Adipocyte (in vitro differentiated cells): ENCODE results near the gene FAP.
A peak's percentile ranks its signal among the peaks of the same experiment; 100 is the strongest.

ENCODE experiments used
- DNase-seq: peaks from one replicate; pipeline ENCODE4 v3.0.0-alpha.2; 2015; ENCODE audit warnings: low read depth
- H3K27me3 ChIP-seq: replicated peaks from 2 replicates; pipeline ENCODE4 v1.7.0; 2013; ENCODE audit warnings: mild to moderate bottlenecking, low read length, moderate library complexity; ENCODE audit not compliant: control insufficient read depth, insufficient read depth
- H3K36me3 ChIP-seq: 2 replicates; pipeline ENCODE4 v1.7.0; 2013; ENCODE audit warnings: low read length, mild to moderate bottlenecking, moderate library complexity; ENCODE audit not compliant: control insufficient read depth, insufficient read depth, severe bottlenecking
- H3K4me1 ChIP-seq: 2 replicates; pipeline ENCODE4 v1.7.0; 2013; ENCODE audit warnings: mild to moderate bottlenecking, low read length, moderate library complexity; ENCODE audit not compliant: control insufficient read depth, insufficient read depth
- H3K4me3 ChIP-seq: 2 replicates; pipeline ENCODE4 v1.7.0; 2013; ENCODE audit warnings: mild to moderate bottlenecking, low read length, moderate library complexity
- H3K9ac ChIP-seq: 2 replicates; pipeline ENCODE4 v1.7.0; 2013; ENCODE audit warnings: mild to moderate bottlenecking, low read length, moderate library complexity
- H3K9me3 ChIP-seq: 2 replicates; pipeline ENCODE4 v1.7.0; 2013; ENCODE audit warnings: mild to moderate bottlenecking, low read length, moderate library complexity; ENCODE audit not compliant: control insufficient read depth

The FAP gene

DNA sequence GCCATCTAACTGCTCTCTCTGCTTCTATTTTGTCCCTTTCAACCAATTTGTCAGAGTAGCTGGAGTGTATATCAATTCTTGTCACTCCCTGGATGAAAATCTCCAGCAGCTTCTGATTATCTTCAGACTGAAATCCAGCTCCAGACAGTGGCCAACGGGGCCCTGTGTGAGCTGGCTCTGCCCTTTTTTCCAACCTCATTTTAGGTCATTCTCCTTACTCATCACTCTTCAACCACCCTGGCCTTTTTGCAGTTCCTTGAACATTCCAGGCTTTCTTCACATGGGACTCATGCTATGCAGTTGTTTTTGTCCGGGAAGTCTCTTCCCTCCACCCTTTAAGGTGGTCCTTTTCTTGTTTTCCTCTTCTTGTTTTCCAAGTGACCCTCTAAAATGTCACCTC lies 15.4 kb upstream of the FAP start:
- peak; percentile 36 for DNase-seq
- no peaks in the 10 kb centered on the region for H3K27me3 ChIP-seq
- H3K4me1 ChIP-seq = peaks cover 55% of the 10 kb centered on the region
- no peak overlapping the region for H3K4me3 ChIP-seq
- H3K36me3 ChIP-seq = no peaks in the 10 kb centered on the region
- H3K9me3 ChIP-seq = no peaks in the 10 kb centered on the region
- peak overlapping the region; percentile 35 for H3K9ac ChIP-seq

DNA sequence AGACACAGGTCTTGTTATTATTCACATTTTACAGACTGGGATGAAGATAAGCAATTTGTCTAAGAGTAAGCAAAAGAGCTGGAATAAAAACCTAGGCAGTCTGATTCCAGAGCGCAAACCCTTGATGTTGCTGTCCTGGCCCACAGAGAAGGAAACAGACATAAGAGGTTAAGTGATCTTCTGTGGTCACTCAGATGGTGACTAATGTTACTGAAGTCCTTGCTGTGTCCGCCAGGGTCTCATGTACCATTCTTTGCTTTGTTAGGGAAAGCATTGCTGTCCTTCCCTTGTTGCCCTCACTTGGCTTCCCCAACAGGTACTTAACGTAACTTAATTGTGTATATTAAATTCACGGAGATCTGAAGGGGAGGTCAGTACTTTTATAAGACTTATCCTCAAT lies 14.9 kb upstream of the FAP start:
- Histone ChIP-seq H3K27me3 (no peaks in the 10 kb centered on the region), H3K4me3 (peak overlapping the region; percentile 11), H3K36me3 (no peaks in the 10 kb centered on the region), H3K9ac (peak overlapping the region; percentile 35), H3K9me3 (no peaks in the 10 kb centered on the region), H3K4me1 (peaks cover 55% of the 10 kb centered on the region)
- no peak for DNase-seq

- peaks cover 55% of the 10 kb centered on the region for H3K4me1 ChIP-seq
- peak overlapping the region; percentile 35 for H3K9ac ChIP-seq
- DNase-seq = peak; percentile 71
- no peaks in the 10 kb centered on the region for H3K27me3 ChIP-seq
- no peak overlapping the region for H3K4me3 ChIP-seq
- H3K36me3 ChIP-seq = no peaks in the 10 kb centered on the region
- H3K9me3 ChIP-seq = no peaks in the 10 kb centered on the region
These were observed 14.2 kb upstream of the FAP start for GRCh38 chr2:162257425-162257824.

GRCh38 chr2:162256591-162256991 lies 13.3 kb upstream of the FAP start:
- no peaks in the 10 kb centered on the region for H3K36me3 ChIP-seq
- H3K4me3 ChIP-seq = peak overlapping the region; percentile 14
- H3K9ac ChIP-seq = no peak overlapping the region

DNA sequence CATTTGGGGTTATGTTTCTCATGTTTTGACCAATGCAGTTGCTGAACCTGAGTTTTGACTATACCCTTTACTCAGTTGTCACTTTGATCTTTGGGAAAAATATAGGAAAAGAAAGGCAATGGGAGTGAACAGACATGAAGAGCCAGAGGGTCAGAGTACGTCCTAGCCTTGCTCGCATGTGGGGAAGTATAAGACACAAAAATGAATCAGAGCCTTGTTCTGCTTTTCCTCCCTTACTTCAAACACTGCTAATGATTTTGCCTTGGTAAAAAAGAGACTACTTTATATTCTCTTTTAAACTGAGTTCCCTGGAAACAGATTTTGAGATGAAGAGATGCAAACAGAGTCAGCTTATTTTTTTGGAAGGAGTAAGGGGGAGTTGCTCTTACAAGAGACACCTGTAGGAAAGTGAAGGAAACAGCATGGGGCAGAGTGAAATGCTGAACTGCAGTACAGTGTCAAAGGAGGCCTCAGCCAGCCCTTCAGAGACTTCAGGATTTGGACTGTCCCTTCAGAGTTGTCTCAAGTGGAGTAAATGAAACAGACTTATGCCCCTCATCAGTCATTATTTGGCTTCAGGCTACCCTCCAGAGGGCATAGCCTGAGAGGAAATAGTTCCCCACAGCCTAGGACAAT lies 11.1 kb upstream of the FAP start:
- peaks cover 34% of the 10 kb centered on the region for H3K4me1 ChIP-seq
- no peak overlapping the region for H3K4me3 ChIP-seq
- H3K9ac ChIP-seq = no peak overlapping the region
- DNase-seq = no peak
- peaks cover 3% of the 10 kb centered on the region for H3K9me3 ChIP-seq
- H3K36me3 ChIP-seq = no peaks in the 10 kb centered on the region
- no peaks in the 10 kb centered on the region for H3K27me3 ChIP-seq

More at GRCh38 chr2:162256591-162256991, 13.3 kb upstream of the FAP start:
- peak; percentile 72 for DNase-seq
- H3K4me1 ChIP-seq = peaks cover 50% of the 10 kb centered on the region
- H3K9me3 ChIP-seq = no peaks in the 10 kb centered on the region
- H3K27me3 ChIP-seq = no peaks in the 10 kb centered on the region

GRCh38 chr2:162253435-162253834 lies 10.2 kb upstream of the FAP start:
- Histone ChIP-seq H3K9ac (no peak overlapping the region), H3K27me3 (no peaks in the 10 kb centered on the region), H3K9me3 (peaks cover 3% of the 10 kb centered on the region), H3K4me3 (no peak overlapping the region), H3K4me1 (peaks cover 25% of the 10 kb centered on the region), H3K36me3 (no peaks in the 10 kb centered on the region)
- no peak for DNase-seq

- Histone ChIP-seq H3K9me3 (peaks cover 3% of the 10 kb centered on the region), H3K27me3 (no peaks in the 10 kb centered on the region), H3K4me3 (no peak overlapping the region), H3K4me1 (peaks cover 13% of the 10 kb centered on the region), H3K9ac (no peak overlapping the region), H3K36me3 (no peaks in the 10 kb centered on the region)
- DNase-seq = no peak
These were observed 8.9 kb upstream of the FAP start for GRCh38 chr2:162252153-162252552.

GRCh38 chr2:162245781-162246180 lies 2.5 kb upstream of the FAP start:
- H3K4me1 ChIP-seq = peaks cover 53% of the 10 kb centered on the region
- DNase-seq = peak; percentile 91

GRCh38 chr2:162245061-162245460 lies 1.8 kb upstream of the FAP start:
- H3K9ac ChIP-seq = peak overlapping the region; percentile 47
- no peaks in the 10 kb centered on the region for H3K36me3 ChIP-seq
- peaks cover 3% of the 10 kb centered on the region for H3K9me3 ChIP-seq
- peak overlapping the region; percentile 37 for H3K4me3 ChIP-seq
- no peaks in the 10 kb centered on the region for H3K27me3 ChIP-seq
- H3K4me1 ChIP-seq = peaks cover 55% of the 10 kb centered on the region
- peak; percentile 34 for DNase-seq

More at GRCh38 chr2:162245781-162246180, 2.5 kb upstream of the FAP start:
- peaks cover 3% of the 10 kb centered on the region for H3K9me3 ChIP-seq
- H3K4me3 ChIP-seq = peak overlapping the region; percentile 37
- H3K36me3 ChIP-seq = no peaks in the 10 kb centered on the region
- H3K9ac ChIP-seq = peak overlapping the region; percentile 47
- no peaks in the 10 kb centered on the region for H3K27me3 ChIP-seq

DNA sequence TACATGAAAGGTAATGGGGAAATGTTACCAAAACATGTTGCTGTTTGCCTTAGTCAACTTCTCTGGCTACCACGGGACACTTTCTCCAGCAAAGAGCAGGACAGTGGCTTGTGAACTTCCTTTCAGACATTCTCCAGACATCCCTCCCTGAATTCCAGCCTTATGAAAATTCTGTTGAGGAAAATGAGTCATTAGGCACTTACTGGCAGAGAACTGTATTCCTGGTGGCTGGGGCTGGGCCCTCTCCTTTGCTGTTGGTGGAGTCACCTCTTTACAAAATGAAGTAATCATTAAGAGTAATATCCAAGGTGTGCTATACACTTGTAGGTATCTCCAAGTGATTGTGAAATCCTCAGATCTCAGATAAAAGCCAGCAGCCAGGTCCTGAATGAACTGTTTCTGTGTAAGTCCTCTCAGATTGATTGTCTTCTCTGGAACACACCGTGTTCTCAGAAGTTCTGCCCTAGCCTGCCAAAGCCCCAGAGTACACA lies 1.3 kb upstream of the FAP start:
- Histone ChIP-seq H3K9ac (peak overlapping the region; percentile 91), H3K9me3 (no peaks in the 10 kb centered on the region), H3K27me3 (no peaks in the 10 kb centered on the region), H3K4me1 (peaks cover 55% of the 10 kb centered on the region), H3K36me3 (peaks cover 3% of the 10 kb centered on the region), H3K4me3 (peak overlapping the region; percentile 80)
- peak; percentile 92 for DNase-seq

- Histone ChIP-seq H3K9ac (peak overlapping the region; percentile 91), H3K36me3 (peaks cover 3% of the 10 kb centered on the region), H3K4me3 (peak overlapping the region; percentile 80), H3K27me3 (no peaks in the 10 kb centered on the region), H3K9me3 (no peaks in the 10 kb centered on the region), H3K4me1 (peaks cover 55% of the 10 kb centered on the region)
- no peak for DNase-seq
These were observed 470 bp upstream of the FAP start for GRCh38 chr2:162243715-162244114.
